HFF-Myc (cell line): ENCODE results near the gene IRAK2.
"Not testable (repeated sequence)": the region's sequence is repeated elsewhere in the genome, so short reads cannot be mapped to it uniquely, and the experiment has no call there.

Source experiments
- DNase-seq: peaks from one replicate; pipeline ENCODE4 v3.0.0-alpha.2; 2011; ENCODE audit warnings: low read depth; ENCODE audit errors: extremely low read depth
- H3K4me3 ChIP-seq: replicated peaks from 2 replicates; pipeline ENCODE4 v1.5.1; 2011; ENCODE audit warnings: low read depth, mild to moderate bottlenecking, control low read depth, low read length
- TF ChIP-seq, protein P1 (sequence below): IDR thresholded peaks from 2 replicates; pipeline ENCODE4 v1.5.1; 2012; ENCODE audit warnings: mild to moderate bottlenecking, low read depth, low read length, control low read depth; ENCODE audit errors: missing control alignments

The IRAK2 gene

DNA sequence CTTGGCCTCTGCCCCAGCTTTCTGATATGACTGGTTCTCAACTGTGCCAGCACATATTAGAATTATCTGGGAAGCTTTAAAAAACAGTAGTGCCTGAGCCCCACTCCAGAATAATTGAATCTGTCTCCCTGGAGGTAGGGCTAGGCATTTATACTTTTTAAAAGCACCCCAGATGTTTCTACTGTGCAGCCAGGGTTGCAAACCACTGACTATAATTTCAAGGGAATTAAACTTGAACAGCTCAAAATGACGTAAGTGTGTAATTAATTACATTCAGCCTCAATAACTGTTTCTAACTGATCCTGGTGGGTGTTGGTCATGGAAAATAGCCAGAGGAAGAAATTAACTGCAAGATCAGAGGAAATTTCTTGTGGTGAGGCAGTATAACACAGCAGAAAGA lies 4.4 kb upstream of the IRAK2 start:
- DNase-seq = peak; percentile 50
- TF ChIP-seq, protein P1, sequence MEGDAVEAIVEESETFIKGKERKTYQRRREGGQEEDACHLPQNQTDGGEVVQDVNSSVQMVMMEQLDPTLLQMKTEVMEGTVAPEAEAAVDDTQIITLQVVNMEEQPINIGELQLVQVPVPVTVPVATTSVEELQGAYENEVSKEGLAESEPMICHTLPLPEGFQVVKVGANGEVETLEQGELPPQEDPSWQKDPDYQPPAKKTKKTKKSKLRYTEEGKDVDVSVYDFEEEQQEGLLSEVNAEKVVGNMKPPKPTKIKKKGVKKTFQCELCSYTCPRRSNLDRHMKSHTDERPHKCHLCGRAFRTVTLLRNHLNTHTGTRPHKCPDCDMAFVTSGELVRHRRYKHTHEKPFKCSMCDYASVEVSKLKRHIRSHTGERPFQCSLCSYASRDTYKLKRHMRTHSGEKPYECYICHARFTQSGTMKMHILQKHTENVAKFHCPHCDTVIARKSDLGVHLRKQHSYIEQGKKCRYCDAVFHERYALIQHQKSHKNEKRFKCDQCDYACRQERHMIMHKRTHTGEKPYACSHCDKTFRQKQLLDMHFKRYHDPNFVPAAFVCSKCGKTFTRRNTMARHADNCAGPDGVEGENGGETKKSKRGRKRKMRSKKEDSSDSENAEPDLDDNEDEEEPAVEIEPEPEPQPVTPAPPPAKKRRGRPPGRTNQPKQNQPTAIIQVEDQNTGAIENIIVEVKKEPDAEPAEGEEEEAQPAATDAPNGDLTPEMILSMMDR = no peak

DNA sequence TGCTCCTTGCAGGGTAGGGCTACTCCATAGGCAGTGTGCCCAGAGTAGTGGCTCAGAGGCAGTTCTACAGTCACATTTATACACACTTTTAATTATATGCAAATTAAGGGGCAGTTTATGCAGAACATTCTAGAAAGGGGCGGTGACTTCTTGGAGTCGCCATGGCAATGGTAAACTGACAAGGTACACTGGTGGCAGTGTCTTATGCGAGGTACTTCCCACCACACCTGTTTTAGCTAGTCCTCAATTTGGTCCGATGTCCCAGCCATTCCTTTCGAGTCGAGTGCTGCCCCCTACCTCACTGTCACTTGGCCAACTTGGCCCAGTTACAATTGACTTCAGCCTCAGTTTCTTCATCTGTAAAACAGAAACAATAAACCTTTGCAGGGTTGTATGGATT lies 3.8 kb upstream of the IRAK2 start:
- TF ChIP-seq, protein P1 = no peak
- H3K4me3 ChIP-seq = no peak overlapping the region
- DNase-seq = no peak

More for the DNA sequence above, 4.4 kb upstream of the IRAK2 start:
- no peak overlapping the region for H3K4me3 ChIP-seq

DNA sequence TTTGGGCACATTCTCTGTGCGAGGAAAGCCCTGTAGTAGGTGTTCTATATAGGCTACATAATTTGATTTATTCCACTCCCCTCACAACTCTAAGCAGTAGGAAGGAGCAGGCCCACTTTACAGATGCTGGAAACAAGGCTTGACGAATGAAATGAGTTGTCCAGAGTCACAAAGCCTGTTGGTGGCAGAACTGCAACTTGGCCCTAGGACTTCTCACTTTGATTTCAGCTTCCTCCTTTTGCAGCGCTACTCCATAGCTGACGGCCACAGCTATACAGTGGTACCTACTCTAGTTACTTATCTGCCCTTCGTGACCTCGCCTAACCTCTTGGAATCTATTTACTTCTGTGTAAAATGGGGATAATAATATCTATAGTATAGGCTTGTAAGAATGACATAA lies 2.5 kb upstream of the IRAK2 start:
- DNase-seq = no peak
- TF ChIP-seq, protein P1 = no peak
- H3K4me3 ChIP-seq = no peak overlapping the region

- H3K4me3 ChIP-seq, DNase-seq: not testable (repeated sequence)
Observed at GRCh38 chr3:10164201-10164545, 546 bp upstream of the IRAK2 start.

GRCh38 chr3:10166213-10166604 lies 1.5 kb downstream of the IRAK2 start:
- no peak for DNase-seq
- TF ChIP-seq, protein P1 = no peak
- H3K4me3 ChIP-seq = no peak overlapping the region

GRCh38 chr3:10169000-10169496 lies 4.3 kb downstream of the IRAK2 start:
- DNase-seq = no peak
- H3K4me3 ChIP-seq = no peak overlapping the region
- TF ChIP-seq, protein P1 = peak; percentile 19

GRCh38 chr3:10170915-10171478 lies 6.3 kb downstream of the IRAK2 start:
- DNase-seq = no peak
- no peak overlapping the region for H3K4me3 ChIP-seq
- TF ChIP-seq, protein P1 = no peak
